HEK293 (cell line): ENCODE results near the gene NSUN6.

Experiments used
- CTCF ChIA-PET: fragments of 350-600 bp; formaldehyde crosslinking; extraction: SDS; loops from one replicate; lab custom pipeline; 2021; ENCODE audit warnings: antibody characterized with exemption; lab: Yijun Ruan, JAX
- POLR2A ChIA-PET: fragments of 300-600 bp; formaldehyde crosslinking; extraction: SDS; loops from one replicate; lab custom pipeline; 2020; ENCODE audit warnings: antibody characterized with exemption, inconsistent platforms; lab: Yijun Ruan, JAX
- H3K27ac ChIP-seq: fragments of 200-500 bp; sonication (Bioruptor generic); 2 replicates; pipeline ENCODE4 v1.5.1; 2014; ENCODE audit warnings: low read depth, low read length, control low read depth, inconsistent platforms; ENCODE audit errors: extremely low read depth
- H3K36me3 ChIP-seq, 2 experiments: fragments of 200-500 bp in 1 of 2; sonication (Bioruptor generic) in 1 of 2; 1 replicate in 1 of 2; 2 replicates in 1 of 2; pipeline ENCODE4 v1.5.1; 2014 to 2017; ENCODE audit warnings: inconsistent platforms in 2 of 2, low read length in 2 of 2; ENCODE audit not compliant: control insufficient read depth in 2 of 2, insufficient read depth in 1 of 2
- H3K4me1 ChIP-seq: fragments of 200-500 bp; sonication (Bioruptor generic); 2 replicates; pipeline ENCODE4 v1.5.1; 2014; ENCODE audit warnings: mild to moderate bottlenecking, low read length, inconsistent platforms; ENCODE audit not compliant: control insufficient read depth, insufficient read depth
- H3K4me3 ChIP-seq: 2 replicates; pipeline ENCODE4 v1.5.1; 2011; ENCODE audit warnings: low read depth, mild to moderate bottlenecking, control low read depth, low read length, moderate library complexity
- H3K9me3 ChIP-seq: fragments of 200-500 bp; sonication (Bioruptor generic); 2 replicates; pipeline ENCODE4 v1.5.1; 2014; ENCODE audit warnings: low read depth, low read length, inconsistent platforms; ENCODE audit not compliant: control insufficient read depth, insufficient read depth
- EGR2 ChIP-seq: fragments of 450-650 bp; formaldehyde crosslinking; IDR thresholded peaks from 2 replicates; pipeline ENCODE4 v1.5.1; 2016; ENCODE audit warnings: low read depth, missing biosample characterization, missing genetic modification characterization
- PRDM6 ChIP-seq: fragments of 450-650 bp; formaldehyde crosslinking; IDR thresholded peaks from 2 replicates; pipeline ENCODE4 v1.5.1; 2017; ENCODE audit warnings: missing biosample characterization, missing genetic modification characterization
- ZBTB7A ChIP-seq: fragments of 450-650 bp; formaldehyde crosslinking; IDR thresholded peaks from 2 replicates; pipeline ENCODE4 v1.5.1; 2016; ENCODE audit warnings: low read depth, missing biosample characterization, missing genetic modification characterization
- ZNF148 ChIP-seq: fragments of 450-650 bp; formaldehyde crosslinking; IDR thresholded peaks from 2 replicates; pipeline ENCODE4 v1.5.0; 2017; ENCODE audit warnings: missing biosample characterization, missing genetic modification characterization, borderline replicate concordance
- ZNF19 ChIP-seq: fragments of 450-650 bp; formaldehyde crosslinking; IDR thresholded peaks from 2 replicates; pipeline ENCODE4; 2016; ENCODE audit warnings: missing biosample characterization, missing genetic modification characterization, low read depth
- ZNF223 ChIP-seq: fragments of 450-650 bp; formaldehyde crosslinking; IDR thresholded peaks from 2 replicates; pipeline ENCODE4 v1.5.1; 2016; ENCODE audit warnings: missing biosample characterization, missing genetic modification characterization
- ZNF513 ChIP-seq: fragments of 450-650 bp; IDR thresholded peaks from 2 replicates; pipeline ENCODE4 v1.5.1; 2018; ENCODE audit warnings: missing biosample characterization, missing genetic modification characterization
- ZNF585B ChIP-seq: fragments of 450-650 bp; formaldehyde crosslinking; IDR thresholded peaks from 2 replicates; pipeline ENCODE4 v1.5.1; 2016; ENCODE audit warnings: missing biosample characterization, missing genetic modification characterization
- ZNF639 ChIP-seq: fragments of 450-650 bp; formaldehyde crosslinking; IDR thresholded peaks from 2 replicates; pipeline ENCODE4 v1.5.1; 2016; ENCODE audit warnings: missing biosample characterization, missing genetic modification characterization
- ZNF701 ChIP-seq: fragments of 450-650 bp; formaldehyde crosslinking; IDR thresholded peaks from 2 replicates; pipeline ENCODE4 v1.5.1; 2016; ENCODE audit warnings: missing biosample characterization, missing genetic modification characterization
- TF ChIP-seq, protein P1 (sequence below): fragments of 450-650 bp; formaldehyde crosslinking; IDR thresholded peaks from 2 replicates; pipeline ENCODE4 v1.5.1; 2016; ENCODE audit warnings: missing biosample characterization, missing genetic modification characterization

The NSUN6 gene

GRCh38 chr10:18582803-18583202, 68.6 kb downstream of the NSUN6 start (continued):
- TF ChIP-seq ZNF513 (tag by site-specific recombination), result no peak
- TF ChIP-seq ZBTB7A, result no peak
- TF ChIP-seq ZNF148 (tag by site-specific recombination), result no peak
- no peak for TF ChIP-seq ZNF223 (tag by site-specific recombination)
- TF ChIP-seq ZNF19 (tag by site-specific recombination), result no peak
- no peak for TF ChIP-seq ZNF639 (tag by site-specific recombination)
- TF ChIP-seq, protein P1, sequence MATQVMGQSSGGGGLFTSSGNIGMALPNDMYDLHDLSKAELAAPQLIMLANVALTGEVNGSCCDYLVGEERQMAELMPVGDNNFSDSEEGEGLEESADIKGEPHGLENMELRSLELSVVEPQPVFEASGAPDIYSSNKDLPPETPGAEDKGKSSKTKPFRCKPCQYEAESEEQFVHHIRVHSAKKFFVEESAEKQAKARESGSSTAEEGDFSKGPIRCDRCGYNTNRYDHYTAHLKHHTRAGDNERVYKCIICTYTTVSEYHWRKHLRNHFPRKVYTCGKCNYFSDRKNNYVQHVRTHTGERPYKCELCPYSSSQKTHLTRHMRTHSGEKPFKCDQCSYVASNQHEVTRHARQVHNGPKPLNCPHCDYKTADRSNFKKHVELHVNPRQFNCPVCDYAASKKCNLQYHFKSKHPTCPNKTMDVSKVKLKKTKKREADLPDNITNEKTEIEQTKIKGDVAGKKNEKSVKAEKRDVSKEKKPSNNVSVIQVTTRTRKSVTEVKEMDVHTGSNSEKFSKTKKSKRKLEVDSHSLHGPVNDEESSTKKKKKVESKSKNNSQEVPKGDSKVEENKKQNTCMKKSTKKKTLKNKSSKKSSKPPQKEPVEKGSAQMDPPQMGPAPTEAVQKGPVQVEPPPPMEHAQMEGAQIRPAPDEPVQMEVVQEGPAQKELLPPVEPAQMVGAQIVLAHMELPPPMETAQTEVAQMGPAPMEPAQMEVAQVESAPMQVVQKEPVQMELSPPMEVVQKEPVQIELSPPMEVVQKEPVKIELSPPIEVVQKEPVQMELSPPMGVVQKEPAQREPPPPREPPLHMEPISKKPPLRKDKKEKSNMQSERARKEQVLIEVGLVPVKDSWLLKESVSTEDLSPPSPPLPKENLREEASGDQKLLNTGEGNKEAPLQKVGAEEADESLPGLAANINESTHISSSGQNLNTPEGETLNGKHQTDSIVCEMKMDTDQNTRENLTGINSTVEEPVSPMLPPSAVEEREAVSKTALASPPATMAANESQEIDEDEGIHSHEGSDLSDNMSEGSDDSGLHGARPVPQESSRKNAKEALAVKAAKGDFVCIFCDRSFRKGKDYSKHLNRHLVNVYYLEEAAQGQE (tag by site-specific recombination), result no peak
- TF ChIP-seq PRDM6, result no peak
- TF ChIP-seq ZNF701 (tag by site-specific recombination), result no peak

GRCh38 chr10:18577823-18578685, 73.3 kb downstream of the NSUN6 start:
- POLR2A ChIA-PET, result interaction anchor here (1.0 kb wide), 1 partner anchor 572 kb away, joined by 3 read pairs; no protein-coding TSS in a partner anchor
- H3K9me3 ChIP-seq, result no peaks in the 10 kb centered on the region
- peaks cover 0 to 26% of the 10 kb centered on the region in 2 experiments; a peak in 1 of 3 replicates for H3K36me3 ChIP-seq
- TF ChIP-seq EGR2 (tag by site-specific recombination) (no peak), ZNF585B (tag by site-specific recombination) (no peak)
- H3K4me3 ChIP-seq, result no peak overlapping the region
- no peak overlapping the region for H3K27ac ChIP-seq
- CTCF ChIA-PET, result no interaction called here
- H3K4me1 ChIP-seq, result no peaks in the 10 kb centered on the region
